OCI-LY7 (cell line): ENCODE data around the gene MAN1A1. TPM values are rescaled to one million over a fixed set of nuclear protein-coding genes. Genes with fewer than 3 reads are reported as not detected.

ENCODE experiments used
- BruUV-seq: library from RNA; stranded (reverse); fragments of 400-500 nt; replicated peaks from 2 replicates; lab custom pipeline; 2021; lab: Mats Ljungman, UMichigan
- CTCF ChIA-PET: fragments of 300-600 bp; sonication (Branson Sonifier 250); formaldehyde crosslinking; loops from one replicate; lab custom pipeline; 2022; ENCODE audit warnings: antibody characterized with exemption; ENCODE audit not compliant: unreplicated experiment; lab: Charles Lee
- POLR2A ChIA-PET: fragments of 300-600 bp; sonication (Branson Sonifier 250); formaldehyde crosslinking; loops from one replicate; lab custom pipeline; 2022; ENCODE audit warnings: antibody characterized with exemption; lab: Charles Lee
- DNase-seq: peaks from one replicate; pipeline ENCODE4 v3.0.0-alpha.2; 2015; ENCODE audit warnings: low spot score
- H2AFZ ChIP-seq: fragments of 200-600 bp; sonication (generic), shearing (Covaris generic); 2 replicates; pipeline ENCODE4 v1.6.1; 2014; ENCODE audit warnings: mild to moderate bottlenecking, antibody characterized with exemption, low read length, moderate library complexity
- H3K27ac ChIP-seq: fragments of 200-600 bp; sonication (generic); 2 replicates; pipeline ENCODE4 v1.5.1; 2014; ENCODE audit warnings: mixed run types, low read depth, mild to moderate bottlenecking, moderate library complexity, low read length, inconsistent platforms; ENCODE audit not compliant: poor library complexity, severe bottlenecking
- H3K36me3 ChIP-seq: fragments of 200-600 bp; sonication (generic); 2 replicates; pipeline ENCODE4 v1.6.1; 2014; ENCODE audit warnings: mild to moderate bottlenecking, antibody characterized with exemption, low read length, moderate library complexity, mixed read lengths; ENCODE audit not compliant: insufficient read depth
- H3K4me1 ChIP-seq: fragments of 200-600 bp; sonication (generic); 2 replicates; pipeline ENCODE4 v1.5.1; 2014; ENCODE audit warnings: mild to moderate bottlenecking, low read length; ENCODE audit not compliant: insufficient read depth, poor library complexity, severe bottlenecking
- H3K4me2 ChIP-seq: fragments of 200-600 bp; sonication (generic); 2 replicates; pipeline ENCODE4 v1.6.1; 2014; ENCODE audit warnings: mild to moderate bottlenecking, low read length
- H3K4me3 ChIP-seq: fragments of 200-600 bp; sonication (generic); 2 replicates; pipeline ENCODE4 v1.5.1; 2014; ENCODE audit warnings: mild to moderate bottlenecking, low read depth, low read length; ENCODE audit not compliant: poor library complexity, severe bottlenecking
- H3K79me2 ChIP-seq: fragments of 200-600 bp; sonication (generic); 2 replicates; pipeline ENCODE4 v1.6.1; 2016; ENCODE audit warnings: low read depth, mild to moderate bottlenecking, low read length, moderate library complexity, mixed read lengths; ENCODE audit not compliant: insufficient read depth
- H3K9me2 ChIP-seq: fragments of 200-600 bp; sonication (generic); 2 replicates; pipeline ENCODE4 v1.6.1; 2016; ENCODE audit warnings: mild to moderate bottlenecking, low read length, mixed read lengths; ENCODE audit not compliant: insufficient read depth
- H3K9me3 ChIP-seq: fragments of 200-600 bp; sonication (generic); 2 replicates; pipeline ENCODE4 v1.6.1; 2014; ENCODE audit warnings: mild to moderate bottlenecking, mixed run types, low read length, mixed read lengths
- H4K20me1 ChIP-seq: fragments of 200-600 bp; sonication (generic); 2 replicates; pipeline ENCODE4 v1.6.1; 2014; ENCODE audit warnings: mild to moderate bottlenecking, antibody characterized with exemption, low read length, moderate library complexity, mixed read lengths; ENCODE audit not compliant: insufficient read depth
- EZH2phosphoT487 ChIP-seq: fragments of 200-600 bp; sonication (generic); IDR thresholded peaks from 2 replicates; pipeline ENCODE4 v1.6.1; 2018; ENCODE audit warnings: low read depth, borderline replicate concordance, mild to moderate bottlenecking, mixed run types, antibody characterized with exemption, low read length, moderate library complexity, mixed read lengths
- intact Hi-C: fragments of 100-400 bp; cut with micrococcal nuclease; formaldehyde crosslinking; loops from one replicate; pipeline ENCODE4 v1.10.0; 2022; ENCODE audit not compliant: unreplicated experiment
- total RNA-seq, 2 experiments: library from RNA; depleted of rRNA in 1 of 2; stranded (reverse); fragments of >200 nt in 1 of 2; shearing (Covaris generic) in 1 of 2; gene quantifications; 2 replicates each; pipeline ENCODE4 v1.2.3, GENCODE V29; 2014 to 2022
- TF ChIP-seq, protein P1 (sequence below): fragments of 200-600 bp; sonication (generic); conservative IDR thresholded peaks from 2 replicates; pipeline ENCODE4 v1.5.1; 2014; ENCODE audit warnings: mild to moderate bottlenecking, antibody characterized with exemption, low read length, moderate library complexity, mixed read lengths

Gene MAN1A1
- total RNA-seq, 2 experiments from 2014 or later: 72.4 to 74.3 TPM

DNA sequence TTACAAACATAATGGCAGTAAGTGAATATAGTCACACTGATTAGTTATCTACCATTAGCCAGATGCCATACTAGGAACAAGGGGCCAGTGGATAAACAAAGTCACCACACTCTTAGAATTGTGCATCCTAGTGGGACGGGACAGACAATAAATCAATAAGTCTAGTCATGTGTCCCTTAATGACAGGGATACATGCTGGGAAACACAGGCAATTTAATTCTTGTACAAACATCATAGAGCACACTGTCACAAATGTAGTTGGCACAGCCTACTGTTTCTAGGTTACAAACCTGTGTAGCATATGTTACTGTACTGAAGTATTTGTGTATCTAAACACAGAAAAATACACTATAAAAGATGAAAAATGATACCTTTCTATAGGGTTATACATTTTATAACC, 148.1 kb downstream of the MAN1A1 start:
- no peak overlapping the region for H3K27ac ChIP-seq
- H3K4me1 ChIP-seq: no peaks in the 10 kb centered on the region
- no peak overlapping the region for H3K4me3 ChIP-seq
- H3K9me2 ChIP-seq: no peaks in the 10 kb centered on the region
- ChIA-PET CTCF (no interaction called here), POLR2A (interaction anchor here (1.6 to 1.8 kb wide), 2 partner anchors 8 to 14 kb away, joined by 4 to 7 read pairs; no protein-coding TSS in a partner anchor)
- H3K36me3 ChIP-seq: peaks cover 96% of the 10 kb centered on the region
- intact Hi-C loops: no loop called here
- H4K20me1 ChIP-seq: no peaks in the 10 kb centered on the region
- no peak overlapping the region for H3K4me2 ChIP-seq
- no peaks in the 10 kb centered on the region for H3K9me3 ChIP-seq
- DNase-seq: no peak
- H3K79me2 ChIP-seq: peaks cover 7% of the 10 kb centered on the region; the same call in 1 of the 2 replicates
- BruUV-seq: no TSS peak
- no peak overlapping the region for H2AFZ ChIP-seq
- TF ChIP-seq, protein P1, sequence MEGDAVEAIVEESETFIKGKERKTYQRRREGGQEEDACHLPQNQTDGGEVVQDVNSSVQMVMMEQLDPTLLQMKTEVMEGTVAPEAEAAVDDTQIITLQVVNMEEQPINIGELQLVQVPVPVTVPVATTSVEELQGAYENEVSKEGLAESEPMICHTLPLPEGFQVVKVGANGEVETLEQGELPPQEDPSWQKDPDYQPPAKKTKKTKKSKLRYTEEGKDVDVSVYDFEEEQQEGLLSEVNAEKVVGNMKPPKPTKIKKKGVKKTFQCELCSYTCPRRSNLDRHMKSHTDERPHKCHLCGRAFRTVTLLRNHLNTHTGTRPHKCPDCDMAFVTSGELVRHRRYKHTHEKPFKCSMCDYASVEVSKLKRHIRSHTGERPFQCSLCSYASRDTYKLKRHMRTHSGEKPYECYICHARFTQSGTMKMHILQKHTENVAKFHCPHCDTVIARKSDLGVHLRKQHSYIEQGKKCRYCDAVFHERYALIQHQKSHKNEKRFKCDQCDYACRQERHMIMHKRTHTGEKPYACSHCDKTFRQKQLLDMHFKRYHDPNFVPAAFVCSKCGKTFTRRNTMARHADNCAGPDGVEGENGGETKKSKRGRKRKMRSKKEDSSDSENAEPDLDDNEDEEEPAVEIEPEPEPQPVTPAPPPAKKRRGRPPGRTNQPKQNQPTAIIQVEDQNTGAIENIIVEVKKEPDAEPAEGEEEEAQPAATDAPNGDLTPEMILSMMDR: no peak
- TF ChIP-seq EZH2phosphoT487: no peak

DNA sequence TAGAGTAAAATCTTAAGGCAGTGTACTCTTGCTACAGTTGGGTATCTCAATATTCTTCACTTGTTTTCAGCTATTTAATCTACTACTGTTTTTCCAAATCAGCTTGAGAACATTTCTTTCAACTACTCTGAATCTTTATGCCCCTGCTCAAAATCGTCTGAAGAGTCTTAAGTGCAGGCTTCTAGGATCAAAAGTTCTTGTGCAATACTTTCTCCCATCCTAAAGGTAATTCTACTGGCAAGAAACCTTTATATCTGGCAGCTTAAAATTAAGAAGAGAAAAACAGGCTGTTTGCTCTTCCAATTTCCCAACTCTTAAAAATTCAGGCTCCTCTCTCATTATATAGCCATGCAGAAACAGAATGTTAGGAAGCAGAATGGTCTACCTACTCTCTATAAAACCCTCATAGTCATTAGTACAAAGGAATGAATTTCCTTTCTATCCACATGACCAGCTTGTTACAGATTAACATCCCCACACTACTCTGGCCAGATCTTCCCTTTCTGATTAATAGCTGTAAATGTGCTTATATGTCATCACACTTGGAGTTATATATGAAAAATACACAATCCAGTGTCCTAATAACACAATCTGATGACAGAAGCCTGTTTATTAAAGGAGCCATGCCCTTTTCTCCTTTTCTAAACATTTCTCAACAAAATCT, 148.9 kb downstream of the MAN1A1 start:
- H4K20me1 ChIP-seq: no peaks in the 10 kb centered on the region
- BruUV-seq: TSS peak; percentile 4
- TF ChIP-seq EZH2phosphoT487: no peak
- TF ChIP-seq, protein P1: no peak
- no peaks in the 10 kb centered on the region for H3K9me3 ChIP-seq
- no peak overlapping the region for H3K27ac ChIP-seq
- intact Hi-C loops: no loop called here
- no peaks in the 10 kb centered on the region for H3K9me2 ChIP-seq
- no peak overlapping the region for H2AFZ ChIP-seq
- no peak overlapping the region for H3K4me2 ChIP-seq
- H3K4me1 ChIP-seq: no peaks in the 10 kb centered on the region
- CTCF ChIA-PET: no interaction called here
- H3K4me3 ChIP-seq: no peak overlapping the region
- DNase-seq: no peak
- peaks cover 7% of the 10 kb centered on the region; the same call in 1 of the 2 replicates for H3K79me2 ChIP-seq
- peaks cover 96% of the 10 kb centered on the region for H3K36me3 ChIP-seq
- POLR2A ChIA-PET: interaction anchor here (1.2 to 1.8 kb wide), 3 partner anchors 9 to 25 kb away, joined by 3 to 7 read pairs (median 4); no protein-coding TSS in a partner anchor

- Histone ChIP-seq H3K9me2 (no peaks in the 10 kb centered on the region), H3K4me1 (no peaks in the 10 kb centered on the region), H3K27ac (no peak overlapping the region), H3K36me3 (peaks cover 96% of the 10 kb centered on the region), H3K79me2 (peaks cover 4% of the 10 kb centered on the region; the same call in 1 of the 2 replicates), H3K9me3 (no peaks in the 10 kb centered on the region), H4K20me1 (no peaks in the 10 kb centered on the region), H3K4me2 (no peak overlapping the region), H2AFZ (no peak overlapping the region), H3K4me3 (no peak overlapping the region)
- DNase-seq: no peak
- ChIA-PET POLR2A (interaction anchor here (0.6 to 1.1 kb wide), 3 partner anchors 16 to 1720 kb away, joined by 3 to 4 read pairs (median 4); no protein-coding TSS in a partner anchor), CTCF (no interaction called here)
- no peak for TF ChIP-seq EZH2phosphoT487
- TF ChIP-seq, protein P1: no peak
- intact Hi-C loops: no loop called here
- no TSS peak for BruUV-seq
These were observed 152.3 kb downstream of the MAN1A1 start for GRCh38 chr6:119197271-119197670.
